ENCODE measurements around the gene BCKDHA.

- no peak for TF ChIP-seq CTCF (IDR thresholded peaks at IDR 0.05; ENCODE audit: extremely low read depth in 1 of 2, insufficient read depth in 1 of 2, low read depth in 1 of 2, low read length in 2 of 2)
- no peak for TF ChIP-seq POLR2A (IDR thresholded peaks at IDR 0.05; ENCODE audit: low read depth, low read length)
- TF ChIP-seq MAX (IDR thresholded peaks at IDR 0.05; ENCODE audit: insufficient read depth, insufficient read length), result no peak
- TF ChIP-seq POLR2AphosphoS5 (IDR thresholded peaks at IDR 0.05; ENCODE audit: insufficient read depth, low read depth, low read length), result no peak
- no peak for TF ChIP-seq JUN (IDR thresholded peaks at IDR 0.05; ENCODE audit: borderline replicate concordance, insufficient read depth, insufficient read length, low read depth)
- TF ChIP-seq EZH2 (IDR thresholded peaks at IDR 0.05; ENCODE audit: borderline replicate concordance, low read depth, low read length, severe bottlenecking), result no peak
- no peak for TF ChIP-seq MYC (IDR thresholded peaks at IDR 0.05; ENCODE audit: low read depth, low read length)
- no peak for TF ChIP-seq FOS (IDR thresholded peaks at IDR 0.05; ENCODE audit: borderline replicate concordance, insufficient read depth, low read length)
These were observed 6.0 kb upstream of the BCKDHA start for GRCh38 chr19:41391618-41392017.

Measured in endothelial cell of umbilical vein (primary cell).